ENCODE results near the gene MT1X.

DNA sequence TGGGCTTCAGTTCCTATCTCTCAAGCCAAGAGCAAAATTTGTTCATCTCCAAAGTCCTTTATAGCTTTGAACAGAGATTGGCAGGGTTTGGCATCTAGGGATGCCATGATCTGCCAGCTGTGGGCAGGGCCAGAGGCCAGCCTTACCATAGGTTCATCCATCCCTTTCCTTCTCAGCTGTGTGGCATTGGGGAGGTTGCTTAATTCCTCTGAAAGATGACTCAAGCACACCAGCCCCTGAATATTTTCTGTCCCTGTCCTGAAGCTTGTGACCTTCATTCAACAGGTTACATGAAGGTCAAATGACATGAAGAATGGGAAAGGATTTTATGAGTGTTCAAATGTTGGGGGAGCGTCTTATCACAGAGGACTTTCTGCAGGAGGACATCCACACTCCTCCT lies 17.8 kb upstream of the MT1X start:
- no peak for TF ChIP-seq REST (IDR thresholded peaks at IDR 0.05; ENCODE audit: unreplicated experiment)
- TF ChIP-seq, protein P1, sequence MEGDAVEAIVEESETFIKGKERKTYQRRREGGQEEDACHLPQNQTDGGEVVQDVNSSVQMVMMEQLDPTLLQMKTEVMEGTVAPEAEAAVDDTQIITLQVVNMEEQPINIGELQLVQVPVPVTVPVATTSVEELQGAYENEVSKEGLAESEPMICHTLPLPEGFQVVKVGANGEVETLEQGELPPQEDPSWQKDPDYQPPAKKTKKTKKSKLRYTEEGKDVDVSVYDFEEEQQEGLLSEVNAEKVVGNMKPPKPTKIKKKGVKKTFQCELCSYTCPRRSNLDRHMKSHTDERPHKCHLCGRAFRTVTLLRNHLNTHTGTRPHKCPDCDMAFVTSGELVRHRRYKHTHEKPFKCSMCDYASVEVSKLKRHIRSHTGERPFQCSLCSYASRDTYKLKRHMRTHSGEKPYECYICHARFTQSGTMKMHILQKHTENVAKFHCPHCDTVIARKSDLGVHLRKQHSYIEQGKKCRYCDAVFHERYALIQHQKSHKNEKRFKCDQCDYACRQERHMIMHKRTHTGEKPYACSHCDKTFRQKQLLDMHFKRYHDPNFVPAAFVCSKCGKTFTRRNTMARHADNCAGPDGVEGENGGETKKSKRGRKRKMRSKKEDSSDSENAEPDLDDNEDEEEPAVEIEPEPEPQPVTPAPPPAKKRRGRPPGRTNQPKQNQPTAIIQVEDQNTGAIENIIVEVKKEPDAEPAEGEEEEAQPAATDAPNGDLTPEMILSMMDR (conservative IDR thresholded peaks at IDR 0.05; ENCODE audit: low read depth in 2 of 2): no peak
- TF ChIP-seq, protein P2, sequence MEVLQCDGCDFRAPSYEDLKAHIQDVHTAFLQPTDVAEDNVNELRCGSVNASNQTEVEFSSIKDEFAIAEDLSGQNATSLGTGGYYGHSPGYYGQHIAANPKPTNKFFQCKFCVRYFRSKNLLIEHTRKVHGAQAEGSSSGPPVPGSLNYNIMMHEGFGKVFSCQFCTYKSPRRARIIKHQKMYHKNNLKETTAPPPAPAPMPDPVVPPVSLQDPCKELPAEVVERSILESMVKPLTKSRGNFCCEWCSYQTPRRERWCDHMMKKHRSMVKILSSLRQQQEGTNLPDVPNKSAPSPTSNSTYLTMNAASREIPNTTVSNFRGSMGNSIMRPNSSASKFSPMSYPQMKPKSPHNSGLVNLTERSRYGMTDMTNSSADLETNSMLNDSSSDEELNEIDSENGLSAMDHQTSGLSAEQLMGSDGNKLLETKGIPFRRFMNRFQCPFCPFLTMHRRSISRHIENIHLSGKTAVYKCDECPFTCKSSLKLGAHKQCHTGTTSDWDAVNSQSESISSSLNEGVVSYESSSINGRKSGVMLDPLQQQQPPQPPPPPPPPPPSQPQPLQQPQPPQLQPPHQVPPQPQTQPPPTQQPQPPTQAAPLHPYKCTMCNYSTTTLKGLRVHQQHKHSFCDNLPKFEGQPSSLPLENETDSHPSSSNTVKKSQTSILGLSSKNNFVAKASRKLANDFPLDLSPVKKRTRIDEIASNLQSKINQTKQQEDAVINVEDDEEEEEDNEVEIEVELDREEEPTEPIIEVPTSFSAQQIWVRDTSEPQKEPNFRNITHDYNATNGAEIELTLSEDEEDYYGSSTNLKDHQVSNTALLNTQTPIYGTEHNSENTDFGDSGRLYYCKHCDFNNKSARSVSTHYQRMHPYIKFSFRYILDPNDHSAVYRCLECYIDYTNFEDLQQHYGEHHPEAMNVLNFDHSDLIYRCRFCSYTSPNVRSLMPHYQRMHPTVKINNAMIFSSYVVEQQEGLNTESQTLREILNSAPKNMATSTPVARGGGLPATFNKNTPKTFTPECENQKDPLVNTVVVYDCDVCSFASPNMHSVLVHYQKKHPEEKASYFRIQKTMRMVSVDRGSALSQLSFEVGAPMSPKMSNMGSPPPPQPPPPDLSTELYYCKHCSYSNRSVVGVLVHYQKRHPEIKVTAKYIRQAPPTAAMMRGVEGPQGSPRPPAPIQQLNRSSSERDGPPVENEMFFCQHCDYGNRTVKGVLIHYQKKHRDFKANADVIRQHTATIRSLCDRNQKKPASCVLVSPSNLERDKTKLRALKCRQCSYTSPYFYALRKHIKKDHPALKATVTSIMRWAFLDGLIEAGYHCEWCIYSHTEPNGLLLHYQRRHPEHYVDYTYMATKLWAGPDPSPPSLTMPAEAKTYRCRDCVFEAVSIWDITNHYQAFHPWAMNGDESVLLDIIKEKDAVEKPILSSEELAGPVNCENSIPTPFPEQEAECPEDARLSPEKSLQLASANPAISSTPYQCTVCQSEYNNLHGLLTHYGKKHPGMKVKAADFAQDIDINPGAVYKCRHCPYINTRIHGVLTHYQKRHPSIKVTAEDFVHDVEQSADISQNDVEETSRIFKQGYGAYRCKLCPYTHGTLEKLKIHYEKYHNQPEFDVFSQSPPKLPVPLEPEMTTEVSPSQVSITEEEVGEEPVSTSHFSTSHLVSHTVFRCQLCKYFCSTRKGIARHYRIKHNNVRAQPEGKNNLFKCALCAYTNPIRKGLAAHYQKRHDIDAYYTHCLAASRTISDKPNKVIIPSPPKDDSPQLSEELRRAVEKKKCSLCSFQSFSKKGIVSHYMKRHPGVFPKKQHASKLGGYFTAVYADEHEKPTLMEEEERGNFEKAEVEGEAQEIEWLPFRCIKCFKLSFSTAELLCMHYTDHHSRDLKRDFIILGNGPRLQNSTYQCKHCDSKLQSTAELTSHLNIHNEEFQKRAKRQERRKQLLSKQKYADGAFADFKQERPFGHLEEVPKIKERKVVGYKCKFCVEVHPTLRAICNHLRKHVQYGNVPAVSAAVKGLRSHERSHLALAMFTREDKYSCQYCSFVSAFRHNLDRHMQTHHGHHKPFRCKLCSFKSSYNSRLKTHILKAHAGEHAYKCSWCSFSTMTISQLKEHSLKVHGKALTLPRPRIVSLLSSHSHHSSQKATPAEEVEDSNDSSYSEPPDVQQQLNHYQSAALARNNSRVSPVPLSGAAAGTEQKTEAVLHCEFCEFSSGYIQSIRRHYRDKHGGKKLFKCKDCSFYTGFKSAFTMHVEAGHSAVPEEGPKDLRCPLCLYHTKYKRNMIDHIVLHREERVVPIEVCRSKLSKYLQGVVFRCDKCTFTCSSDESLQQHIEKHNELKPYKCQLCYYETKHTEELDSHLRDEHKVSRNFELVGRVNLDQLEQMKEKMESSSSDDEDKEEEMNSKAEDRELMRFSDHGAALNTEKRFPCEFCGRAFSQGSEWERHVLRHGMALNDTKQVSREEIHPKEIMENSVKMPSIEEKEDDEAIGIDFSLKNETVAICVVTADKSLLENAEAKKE (CRISPR knock-in tag; IDR thresholded peaks at IDR 0.05): no peak
- TF ChIP-seq EZH2phosphoT487 (IDR thresholded peaks at IDR 0.05; ENCODE audit: unreplicated experiment): no peak
- TF ChIP-seq POLR2AphosphoS5 (IDR thresholded peaks at IDR 0.05; ENCODE audit: low read depth): no peak
- TF ChIP-seq EZH2 (IDR thresholded peaks at IDR 0.05; ENCODE audit: low read depth, unreplicated experiment): no peak
- TF ChIP-seq CREB1 (CRISPR knock-in tag; IDR thresholded peaks at IDR 0.05; ENCODE audit: low read depth): no peak
- no peak for TF ChIP-seq ZNF331 (CRISPR knock-in tag; IDR thresholded peaks at IDR 0.05; ENCODE audit: low read depth)
- TF ChIP-seq ZNF114 (CRISPR knock-in tag; IDR thresholded peaks at IDR 0.05): no peak
- no peak for TF ChIP-seq ETS1 (IDR thresholded peaks at IDR 0.05)
- no peak for TF ChIP-seq JUNB (IDR thresholded peaks at IDR 0.05; ENCODE audit: unreplicated experiment)
- no peak for TF ChIP-seq STAT1 (IDR thresholded peaks at IDR 0.05; ENCODE audit: unreplicated experiment)
